NCI-H146 treated with DMSO at 0.1 percent for 48 hours (cell line): ENCODE results near the gene FRMD6.

Experiments used
- DNase-seq: peaks from one replicate; lab custom pipeline; 2025; ENCODE audit not compliant: unreplicated experiment; lab: John Stamatoyannopoulos, UW

The FRMD6 gene

DNA sequence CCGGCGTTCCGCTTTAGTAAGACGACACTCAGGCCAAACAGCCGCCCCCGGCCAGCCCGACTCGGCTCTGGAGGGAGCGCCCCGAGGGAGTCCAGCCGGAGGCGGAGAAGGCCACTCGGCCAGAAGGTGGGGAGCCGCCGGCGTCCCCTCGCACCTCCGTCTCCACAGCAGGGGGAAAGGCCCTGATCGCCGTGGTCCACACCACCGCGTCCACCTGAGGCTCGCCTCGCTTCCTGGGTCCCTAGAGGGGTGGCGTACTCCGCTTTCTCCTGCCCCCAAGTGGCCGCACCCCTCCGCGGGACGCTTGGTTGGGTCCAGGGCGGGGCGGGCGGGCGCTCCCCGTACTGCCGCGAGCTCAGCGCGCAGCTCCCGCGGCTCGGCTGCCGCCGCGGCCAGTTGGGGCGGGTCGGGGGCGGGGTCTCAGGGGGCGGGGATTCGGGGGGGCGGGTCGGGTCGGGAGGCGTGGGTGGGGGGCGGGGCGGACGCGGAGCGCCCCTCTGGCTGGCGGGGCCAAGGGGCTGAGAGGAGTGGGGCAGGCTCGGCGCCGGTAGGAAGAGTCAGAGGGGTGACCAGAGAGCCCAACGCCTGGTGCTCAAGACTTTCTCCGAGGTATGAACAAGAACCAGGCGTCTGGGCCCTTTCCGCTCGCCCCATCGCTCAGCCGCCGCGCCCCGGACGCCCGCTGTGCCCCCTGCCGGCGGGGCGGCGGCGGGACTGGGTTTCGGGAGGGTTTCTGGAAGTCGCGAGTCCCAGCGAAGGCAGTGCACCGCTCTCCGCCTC lies at the start of gene FRMD6:
Gene FRMD6, plus strand, starts transcription at position 523 of the 780 bp plus-strand sequence. CDS start 37,927 bp downstream, outside the sequence.
- peak; percentile 16 for DNase-seq

DNA sequence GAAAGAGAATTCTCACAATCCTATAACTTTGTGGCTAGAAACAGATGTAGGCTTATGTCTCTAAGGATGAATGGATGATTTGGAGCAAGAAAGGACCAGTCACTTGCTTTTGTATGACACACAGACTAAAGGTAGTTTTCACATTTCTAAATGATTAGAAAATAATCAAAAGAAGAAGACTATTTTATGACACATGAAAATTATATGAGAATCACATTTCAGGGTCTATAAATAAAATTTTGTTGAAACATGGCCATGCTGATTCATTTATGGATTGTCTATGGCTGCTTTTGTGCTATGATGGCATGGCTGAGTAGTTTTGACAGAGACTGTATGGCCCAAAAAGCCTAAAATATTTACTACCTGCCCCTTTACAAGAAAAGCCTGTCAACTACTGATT lies 49.4 kb upstream of the FRMD6 start:
- DNase-seq = no peak

DNA sequence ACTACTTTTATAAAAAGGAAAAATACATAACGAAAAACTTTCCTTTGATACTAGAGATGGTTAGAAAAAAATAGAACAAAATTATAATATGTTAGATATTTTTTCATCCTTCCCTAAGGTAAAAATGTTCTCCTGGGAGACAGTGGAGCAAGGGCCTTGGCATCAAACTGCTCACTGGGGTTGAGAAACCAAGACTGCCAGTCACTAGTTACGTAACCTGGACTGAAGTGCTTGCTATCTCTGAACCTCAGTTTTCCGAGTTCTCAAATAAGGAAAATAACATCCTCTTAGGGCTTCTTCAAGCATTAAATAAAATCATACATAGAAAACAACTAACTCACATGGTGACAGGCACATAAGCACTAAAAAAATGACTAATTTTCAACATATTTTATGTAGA lies 48.2 kb upstream of the FRMD6 start:
- no peak for DNase-seq

DNA sequence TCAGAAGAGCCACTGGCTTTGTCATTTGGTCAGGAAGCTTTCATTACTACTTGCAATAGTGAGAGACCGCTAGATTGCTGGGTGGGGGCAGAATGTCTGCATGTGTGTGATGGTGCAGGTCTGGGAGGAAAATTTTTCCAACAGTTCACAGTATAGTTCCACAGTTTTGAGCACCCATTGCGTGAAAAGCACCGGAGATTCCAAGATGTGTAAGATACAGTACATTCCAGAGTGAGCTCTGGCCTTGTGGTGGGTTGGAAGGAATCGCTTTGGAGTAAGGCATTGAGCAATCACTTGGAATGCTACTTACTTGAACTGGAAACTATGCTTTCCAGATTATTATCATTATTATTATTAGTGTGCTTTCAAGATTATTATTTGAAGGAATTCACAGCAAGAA lies 47.6 kb upstream of the FRMD6 start:
- DNase-seq = no peak

DNA sequence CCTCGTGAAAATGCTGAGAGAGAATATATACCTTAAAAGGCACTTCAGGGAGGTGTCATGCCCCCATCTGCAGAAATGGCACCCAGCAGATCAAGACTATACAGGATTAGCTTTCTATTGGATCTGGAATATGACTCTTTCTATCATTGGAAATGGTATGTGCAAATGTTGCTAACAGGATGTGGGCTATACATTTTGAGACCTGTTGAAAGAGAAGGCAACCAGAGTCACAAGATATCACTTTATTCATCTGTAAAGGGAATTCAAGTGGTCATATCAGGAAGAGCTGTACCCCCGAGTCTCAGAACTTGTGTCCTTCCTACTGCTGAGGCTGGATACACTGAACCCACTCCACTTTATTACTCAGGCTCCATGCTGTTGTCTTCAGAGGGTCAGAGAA lies 46.1 kb upstream of the FRMD6 start:
- no peak for DNase-seq

DNA sequence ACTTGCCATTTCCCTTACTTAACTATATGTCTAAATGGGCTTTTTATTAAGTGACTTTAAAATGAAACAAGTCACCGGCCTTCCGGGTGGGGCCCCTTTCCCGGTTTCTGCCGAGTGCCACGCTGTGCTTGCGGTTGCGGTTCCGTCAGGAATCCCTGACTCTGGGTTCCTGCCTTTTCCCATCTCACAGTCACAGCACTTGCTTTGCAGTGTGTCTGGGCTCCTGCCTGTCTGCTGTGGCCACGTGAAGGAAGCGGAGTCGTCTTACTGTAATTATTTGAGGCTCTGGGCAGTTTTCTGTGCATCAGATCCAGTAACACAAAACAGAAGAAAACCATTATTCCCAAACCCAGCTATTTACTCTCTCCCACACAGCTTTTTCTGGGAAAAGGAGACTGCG lies 44.0 kb upstream of the FRMD6 start:
- no peak for DNase-seq

DNA sequence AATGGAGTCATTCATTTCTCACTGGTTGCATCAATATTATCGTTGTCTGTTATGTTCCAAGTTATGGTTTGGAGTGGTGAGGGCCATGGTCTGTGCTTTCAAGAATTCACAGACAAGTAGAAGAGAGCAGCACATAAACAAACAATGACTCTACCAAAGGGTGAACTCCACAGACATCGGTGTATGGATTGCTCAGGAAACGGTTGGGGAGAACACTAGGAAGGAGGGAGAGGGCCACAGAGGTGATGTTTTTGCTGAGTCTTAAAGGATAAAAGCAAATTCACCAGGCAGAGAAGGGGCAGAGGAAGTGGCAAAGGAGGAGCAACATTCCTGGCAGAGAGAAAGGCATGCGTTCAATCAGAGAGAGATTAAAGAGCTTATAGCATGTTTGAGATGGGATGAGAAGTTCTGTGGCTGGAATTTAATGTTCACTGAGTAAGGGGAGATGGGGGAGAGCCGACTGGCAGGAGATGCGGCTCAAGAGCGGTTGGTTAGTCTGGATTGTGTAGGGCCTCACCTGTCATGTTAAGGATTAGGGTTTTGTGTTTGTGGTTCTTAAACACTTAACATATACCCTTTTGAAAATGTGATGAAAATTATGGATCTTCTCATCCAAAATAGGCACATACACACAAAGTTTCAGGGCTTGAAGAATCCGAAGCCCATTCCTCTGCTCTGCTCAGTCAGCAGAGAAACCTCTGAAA lies 42.3 kb upstream of the FRMD6 start:
- no peak for DNase-seq

DNA sequence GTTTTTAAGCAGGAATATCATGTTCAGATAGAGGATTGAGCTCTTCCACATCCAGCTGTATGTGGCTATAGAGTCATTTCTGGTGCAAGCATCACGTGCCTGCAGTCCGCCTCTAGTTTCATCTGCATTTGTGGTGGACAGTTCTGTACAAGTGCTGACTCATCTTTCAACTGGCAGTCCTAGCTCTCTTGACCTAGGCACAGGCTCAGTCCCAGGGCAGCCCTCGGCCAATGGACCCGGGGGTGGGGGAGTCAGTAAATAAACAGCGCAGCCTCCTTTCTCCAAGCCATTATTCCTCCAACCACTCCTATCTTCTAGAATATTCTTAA lies 41.8 kb upstream of the FRMD6 start:
- no peak for DNase-seq

DNA sequence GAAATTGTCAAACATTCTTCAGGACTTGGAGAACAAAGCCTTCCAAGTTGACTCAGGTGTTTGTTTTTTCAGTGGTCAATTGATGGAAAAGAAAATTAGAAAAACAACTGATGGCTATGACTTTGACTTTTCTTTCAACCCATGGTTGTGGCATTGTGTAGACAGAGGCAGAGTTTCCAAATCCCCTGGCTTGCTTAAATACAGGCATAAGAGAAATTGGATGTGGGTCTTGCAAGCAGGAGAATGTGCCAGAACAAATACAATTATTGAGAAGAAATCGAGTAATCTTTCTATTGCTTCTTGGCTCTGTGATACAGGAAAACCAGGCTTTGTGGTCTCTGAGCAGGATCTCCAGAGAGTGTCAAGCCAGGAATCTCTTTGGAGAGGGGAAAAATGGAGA lies 40.9 kb upstream of the FRMD6 start:
- DNase-seq = no peak

DNA sequence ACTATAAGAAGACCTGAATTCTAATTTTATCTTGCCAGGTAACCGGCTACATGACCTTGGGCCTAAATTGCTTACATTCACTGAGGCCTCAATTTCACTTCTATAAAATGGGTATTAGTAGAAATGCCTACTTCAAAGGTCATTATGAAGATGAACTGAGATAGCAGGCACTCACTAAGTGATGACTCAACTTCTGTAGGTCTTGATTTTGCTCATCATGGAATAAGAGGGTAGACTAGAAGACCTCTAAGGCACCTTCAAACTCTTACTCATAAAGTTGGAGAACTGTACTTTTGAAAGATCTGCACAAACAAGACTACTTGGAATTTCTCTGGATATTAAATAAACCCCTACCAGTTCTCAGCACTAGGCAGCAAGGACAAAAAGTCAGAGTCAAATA lies 39.3 kb upstream of the FRMD6 start:
- no peak for DNase-seq

DNA sequence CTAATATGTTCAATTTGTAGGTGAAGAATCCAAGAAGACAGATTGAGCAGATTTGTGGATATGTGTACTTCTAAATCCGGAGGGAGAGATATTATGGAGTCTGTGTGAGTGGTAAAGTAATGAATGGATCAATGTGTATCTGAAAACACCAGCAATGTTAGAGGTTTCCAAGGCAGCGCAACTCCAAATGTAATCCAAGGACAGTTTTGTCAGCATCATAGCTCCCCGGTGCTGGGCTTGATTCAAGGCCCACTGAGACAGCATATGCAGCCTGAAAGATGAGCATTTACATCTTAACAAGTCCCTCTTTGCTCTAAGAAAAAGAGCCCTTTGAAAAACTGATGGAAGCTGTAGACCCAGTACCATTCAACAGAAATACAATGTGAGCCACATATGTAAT lies 38.3 kb upstream of the FRMD6 start:
- no peak for DNase-seq

DNA sequence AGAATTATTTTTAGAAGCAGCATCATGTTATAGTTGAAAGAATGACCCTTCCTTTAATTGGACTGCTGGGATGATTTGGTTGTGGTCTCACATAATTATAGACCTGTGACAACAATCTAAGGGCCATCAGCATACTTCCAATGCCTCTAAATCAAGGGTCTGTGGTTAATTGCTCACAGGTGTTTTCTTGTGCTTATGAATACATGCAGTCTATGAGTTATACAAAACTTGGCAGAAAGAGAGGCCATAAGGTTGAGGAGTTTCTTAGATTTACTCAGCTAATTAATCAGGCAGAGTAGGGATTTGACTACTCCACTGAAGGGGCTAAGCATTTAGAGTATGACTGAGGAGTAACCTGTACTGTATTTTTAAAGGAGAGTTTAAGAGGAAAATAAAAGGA lies 37.0 kb upstream of the FRMD6 start:
- no peak for DNase-seq

DNA sequence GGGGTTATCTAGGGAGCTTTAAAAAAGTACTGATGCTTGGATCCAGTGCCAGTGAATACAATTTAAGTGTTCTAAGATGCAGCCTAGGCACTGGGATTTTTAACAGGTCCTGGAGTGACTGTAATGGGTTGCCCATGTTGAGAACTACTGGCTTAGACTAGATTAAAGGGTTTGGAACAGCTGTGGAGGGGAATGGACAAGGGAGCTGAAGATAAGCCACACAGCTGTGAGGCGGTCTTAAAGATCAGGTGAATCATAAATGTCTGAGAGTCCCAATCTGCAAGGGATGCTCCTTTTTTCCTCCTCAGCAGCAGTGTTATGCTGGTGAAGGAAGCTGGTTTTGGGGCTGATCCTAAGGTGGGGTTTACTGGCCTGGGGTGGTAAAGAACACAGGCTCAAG lies 35.5 kb upstream of the FRMD6 start:
- DNase-seq = no peak

DNA sequence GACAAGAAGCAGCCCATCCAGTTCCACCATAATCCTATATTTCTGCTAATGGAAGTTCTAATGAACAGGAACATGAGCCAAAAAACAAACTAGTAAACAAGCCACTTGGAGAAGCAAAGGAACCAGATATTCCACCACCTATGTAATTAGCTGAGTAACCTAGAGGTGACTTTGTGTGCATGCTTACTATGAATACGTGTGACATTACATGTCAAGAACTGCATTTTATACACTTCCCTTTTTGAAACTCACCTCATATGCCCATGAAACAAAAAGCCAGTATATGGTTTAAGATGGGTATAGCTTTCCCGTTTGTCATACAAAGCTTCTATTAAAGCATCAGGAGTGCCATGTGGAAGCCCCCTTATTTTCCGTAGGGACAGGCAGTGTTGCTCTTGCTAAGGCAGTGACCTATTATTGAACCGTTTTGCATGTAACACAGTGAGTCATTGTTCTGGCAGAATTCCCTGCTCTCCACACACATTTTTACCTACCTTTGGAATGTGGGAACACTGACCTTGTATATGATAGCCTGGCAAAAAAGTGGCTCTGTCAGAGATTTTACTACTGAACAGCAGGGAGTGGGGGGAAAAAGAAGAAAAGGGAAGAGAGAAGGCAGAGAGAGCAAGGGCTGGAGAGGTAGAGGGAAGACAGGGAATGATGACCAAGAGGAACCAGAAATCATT lies 34.8 kb upstream of the FRMD6 start:
- no peak for DNase-seq

DNA sequence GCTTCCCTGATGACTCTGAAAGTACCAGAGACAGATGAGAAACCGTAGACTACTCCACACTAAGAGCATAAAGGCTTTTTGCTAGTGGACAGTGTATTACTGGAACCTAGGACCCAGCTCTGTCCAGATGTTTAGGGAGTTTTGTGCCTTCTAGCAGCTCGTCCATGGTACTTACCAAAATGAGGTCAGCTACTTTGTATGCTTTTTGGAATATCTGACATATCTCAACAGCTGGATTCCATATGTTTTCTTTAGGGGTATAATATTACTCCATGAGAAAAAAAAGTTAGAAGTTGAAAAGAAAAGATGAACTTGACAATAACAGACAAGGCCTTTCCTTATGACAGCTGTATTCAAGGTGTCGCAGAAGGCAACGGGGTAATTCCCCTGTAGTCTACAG lies 32.1 kb upstream of the FRMD6 start:
- DNase-seq = no peak

DNA sequence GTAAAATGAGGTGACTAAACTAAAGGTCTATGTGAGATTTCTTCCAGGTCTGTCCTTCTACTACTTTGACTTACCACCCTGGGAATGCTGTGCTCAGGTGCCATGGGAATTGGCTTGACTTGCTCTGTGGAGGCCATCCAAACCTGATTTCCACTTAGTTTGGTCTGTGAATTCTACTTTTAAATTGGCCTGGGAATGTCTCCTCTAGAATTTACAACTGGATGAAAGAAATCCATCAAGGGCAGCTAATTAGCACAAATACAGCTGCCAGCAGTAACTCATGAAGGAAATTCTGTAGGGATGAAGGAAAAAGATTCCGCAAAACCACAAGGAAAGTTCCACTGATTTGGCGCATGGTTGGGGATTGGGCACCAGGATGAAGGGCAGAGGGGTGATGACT lies 31.7 kb upstream of the FRMD6 start:
- DNase-seq = no peak

DNA sequence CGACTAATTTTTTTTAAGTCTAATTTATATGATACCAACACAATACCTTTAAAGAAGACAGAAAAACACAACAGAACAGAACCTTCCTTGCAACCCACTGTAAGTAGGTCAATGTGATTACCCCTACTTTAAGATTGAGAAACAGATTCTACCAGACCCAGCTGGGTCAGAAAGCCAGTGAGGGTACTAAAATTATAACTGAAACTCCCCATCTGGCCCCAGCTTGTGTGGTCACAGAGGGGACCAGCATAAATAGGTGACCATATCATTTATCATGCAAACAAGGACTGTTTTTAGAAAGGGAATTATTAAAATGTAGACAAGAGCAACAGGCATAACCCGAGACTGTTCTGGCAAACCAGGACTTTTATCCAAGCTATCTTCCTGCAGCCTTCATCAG lies 30.1 kb upstream of the FRMD6 start:
- DNase-seq = no peak

DNA sequence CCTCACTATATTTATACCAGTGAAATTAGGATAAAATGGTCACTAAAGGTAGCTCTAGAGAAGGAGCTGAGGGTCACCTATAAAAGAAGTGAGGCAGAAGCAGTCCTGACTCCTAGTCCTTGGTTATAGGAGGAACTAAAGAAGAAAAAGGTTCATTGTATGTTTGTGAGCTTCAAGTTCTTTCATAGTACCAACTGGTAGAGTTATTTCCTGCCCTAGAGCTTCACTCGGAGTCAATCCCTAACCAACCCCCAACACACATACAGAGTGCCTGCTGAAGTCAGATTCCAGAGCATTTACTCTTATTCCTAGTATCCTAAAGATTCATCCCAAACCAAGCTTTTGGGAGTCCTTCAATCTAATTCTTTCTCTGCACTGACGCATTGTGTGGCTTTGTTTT lies 29.3 kb upstream of the FRMD6 start:
- DNase-seq = no peak

DNA sequence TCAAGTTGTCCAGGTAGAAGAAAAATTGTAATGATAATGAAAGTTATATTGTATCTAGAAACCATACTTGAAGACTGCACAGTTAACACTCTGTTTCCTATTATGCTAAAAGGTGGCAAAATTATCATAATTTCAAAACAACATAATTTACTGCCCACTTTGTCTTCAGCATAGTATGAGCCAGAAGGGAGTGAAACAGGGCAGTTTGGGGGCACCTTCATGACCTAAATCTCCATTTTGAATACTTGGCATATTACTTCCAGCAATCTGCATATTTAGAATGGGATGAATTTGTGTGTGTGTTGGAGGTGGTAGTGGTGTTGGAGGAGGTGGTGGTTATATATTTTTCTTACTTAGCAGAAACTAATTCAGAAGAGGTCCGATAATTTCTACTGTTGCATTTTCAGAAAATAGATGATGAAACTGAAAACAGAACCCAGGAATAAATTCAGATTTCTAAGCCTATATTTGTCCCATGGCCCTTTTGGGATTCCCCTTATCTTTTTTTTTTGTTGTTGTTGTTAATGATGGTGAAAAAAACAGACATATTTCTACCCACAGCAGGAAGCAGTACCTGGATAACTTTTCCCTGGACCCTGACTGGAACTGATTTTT lies 26.6 kb upstream of the FRMD6 start:
- DNase-seq = no peak

DNA sequence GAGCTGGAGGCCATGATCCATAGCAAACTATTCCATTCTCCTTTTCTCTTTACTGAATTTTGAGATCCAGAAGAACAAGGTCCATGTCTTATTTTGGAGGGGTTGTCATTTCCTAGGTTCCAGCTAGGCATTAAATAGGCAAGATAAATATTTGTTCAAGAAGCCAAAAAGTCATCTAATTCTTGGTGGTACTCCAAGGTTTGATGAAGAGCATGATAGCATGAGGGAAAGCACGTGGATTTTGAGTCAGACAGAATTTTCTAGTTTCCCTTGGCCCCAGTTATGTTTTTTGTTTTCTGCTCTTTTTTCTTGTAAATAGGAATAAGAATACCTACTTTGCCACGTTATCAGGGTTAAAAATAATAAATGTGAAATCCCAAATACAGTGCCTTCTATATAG lies 25.5 kb upstream of the FRMD6 start:
- no peak for DNase-seq

DNA sequence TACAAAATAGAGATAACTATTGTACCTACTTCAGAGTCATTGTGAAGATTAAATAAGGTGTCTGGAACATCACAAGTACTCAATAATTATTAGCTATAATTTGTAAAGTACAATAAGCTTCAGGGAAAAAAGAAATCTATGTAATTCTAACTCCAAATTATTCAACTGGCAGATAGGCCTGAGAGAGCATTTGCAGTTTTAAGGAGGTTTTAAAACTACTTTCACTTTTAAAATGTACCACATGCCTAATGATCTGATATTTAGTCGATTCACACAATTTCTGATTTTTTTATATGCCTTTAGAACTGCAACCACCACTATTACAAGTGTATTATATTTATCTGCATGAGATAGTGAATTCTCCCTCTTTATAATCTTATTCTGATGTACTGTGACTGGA lies 24.9 kb upstream of the FRMD6 start:
- DNase-seq = no peak

DNA sequence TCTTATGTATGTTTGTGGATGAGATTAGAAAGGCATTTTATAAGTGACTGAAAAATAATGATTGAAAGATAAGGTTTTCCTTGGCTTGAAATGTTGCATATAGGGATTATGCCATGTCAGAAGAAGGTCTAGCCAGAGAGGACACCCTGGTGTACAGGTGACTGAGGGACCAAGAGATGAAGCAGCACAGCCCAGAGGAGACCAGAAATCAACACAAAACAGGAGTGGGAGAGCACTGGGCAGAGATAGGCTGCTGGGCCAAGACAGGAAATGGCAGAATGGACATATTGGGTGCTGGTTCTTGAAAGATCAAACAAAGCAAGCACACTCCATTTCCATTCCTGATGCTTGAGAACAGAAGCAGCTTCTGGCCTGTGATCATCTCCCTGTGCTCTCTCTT lies 24.4 kb upstream of the FRMD6 start:
- DNase-seq = no peak
